Mammary epithelial cell (primary cell): ENCODE results near the gene SP1.

Experiments
- EZH2 ChIP-seq: IDR thresholded peaks from 2 replicates; pipeline ENCODE4 v1.6.1; 2012; ENCODE audit warnings: low read length, inconsistent platforms, borderline replicate concordance
- TF ChIP-seq, protein P1 (sequence below), 2 donors: IDR thresholded peaks in 1 of 2; conservative IDR thresholded peaks in 1 of 2; 2 replicates each; pipeline ENCODE4 v1.5.1; 2011 to 2012; ENCODE audit warnings: inconsistent platforms in 2 of 2, low read length in 2 of 2, mild to moderate bottlenecking in 2 of 2, control low read depth in 1 of 2, low read depth in 1 of 2; ENCODE audit not compliant: insufficient read depth in 1 of 2; ENCODE audit errors: extremely low read depth in 1 of 2

DNA sequence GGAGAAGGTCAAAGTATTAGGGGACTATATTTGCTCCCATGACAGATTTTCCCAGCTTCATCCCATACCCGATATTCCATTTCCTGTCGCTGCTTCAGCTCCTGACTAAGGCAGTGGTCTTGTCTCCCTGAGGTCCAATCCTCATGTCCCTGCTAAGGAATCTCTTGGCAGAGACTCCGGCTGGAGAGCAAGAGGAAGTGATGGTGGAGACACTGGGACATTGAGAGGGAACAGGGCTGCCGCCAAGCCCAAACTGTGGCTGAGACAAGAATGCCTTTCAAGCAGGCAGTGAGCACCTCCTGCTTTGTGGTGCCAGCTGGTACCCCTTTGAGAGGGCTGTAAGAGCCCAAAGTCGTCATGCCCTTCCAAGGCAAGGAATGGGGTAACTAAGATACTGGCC, 49.3 kb upstream of the SP1 start:
- TF ChIP-seq, protein P1, sequence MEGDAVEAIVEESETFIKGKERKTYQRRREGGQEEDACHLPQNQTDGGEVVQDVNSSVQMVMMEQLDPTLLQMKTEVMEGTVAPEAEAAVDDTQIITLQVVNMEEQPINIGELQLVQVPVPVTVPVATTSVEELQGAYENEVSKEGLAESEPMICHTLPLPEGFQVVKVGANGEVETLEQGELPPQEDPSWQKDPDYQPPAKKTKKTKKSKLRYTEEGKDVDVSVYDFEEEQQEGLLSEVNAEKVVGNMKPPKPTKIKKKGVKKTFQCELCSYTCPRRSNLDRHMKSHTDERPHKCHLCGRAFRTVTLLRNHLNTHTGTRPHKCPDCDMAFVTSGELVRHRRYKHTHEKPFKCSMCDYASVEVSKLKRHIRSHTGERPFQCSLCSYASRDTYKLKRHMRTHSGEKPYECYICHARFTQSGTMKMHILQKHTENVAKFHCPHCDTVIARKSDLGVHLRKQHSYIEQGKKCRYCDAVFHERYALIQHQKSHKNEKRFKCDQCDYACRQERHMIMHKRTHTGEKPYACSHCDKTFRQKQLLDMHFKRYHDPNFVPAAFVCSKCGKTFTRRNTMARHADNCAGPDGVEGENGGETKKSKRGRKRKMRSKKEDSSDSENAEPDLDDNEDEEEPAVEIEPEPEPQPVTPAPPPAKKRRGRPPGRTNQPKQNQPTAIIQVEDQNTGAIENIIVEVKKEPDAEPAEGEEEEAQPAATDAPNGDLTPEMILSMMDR (conservative IDR thresholded peaks at IDR 0.05 in 1 of 2, IDR thresholded peaks at IDR 0.05 in 1 of 2; ENCODE audit: extremely low read depth in 1 of 2, insufficient read depth in 1 of 2, low read depth in 1 of 2, low read length in 2 of 2): no peak
- no peak for TF ChIP-seq EZH2
